ENCODE measurements around the gene RIN3.
A peak's percentile ranks its signal among the peaks of the same experiment; 100 is the strongest.

Gene RIN3, protein sequence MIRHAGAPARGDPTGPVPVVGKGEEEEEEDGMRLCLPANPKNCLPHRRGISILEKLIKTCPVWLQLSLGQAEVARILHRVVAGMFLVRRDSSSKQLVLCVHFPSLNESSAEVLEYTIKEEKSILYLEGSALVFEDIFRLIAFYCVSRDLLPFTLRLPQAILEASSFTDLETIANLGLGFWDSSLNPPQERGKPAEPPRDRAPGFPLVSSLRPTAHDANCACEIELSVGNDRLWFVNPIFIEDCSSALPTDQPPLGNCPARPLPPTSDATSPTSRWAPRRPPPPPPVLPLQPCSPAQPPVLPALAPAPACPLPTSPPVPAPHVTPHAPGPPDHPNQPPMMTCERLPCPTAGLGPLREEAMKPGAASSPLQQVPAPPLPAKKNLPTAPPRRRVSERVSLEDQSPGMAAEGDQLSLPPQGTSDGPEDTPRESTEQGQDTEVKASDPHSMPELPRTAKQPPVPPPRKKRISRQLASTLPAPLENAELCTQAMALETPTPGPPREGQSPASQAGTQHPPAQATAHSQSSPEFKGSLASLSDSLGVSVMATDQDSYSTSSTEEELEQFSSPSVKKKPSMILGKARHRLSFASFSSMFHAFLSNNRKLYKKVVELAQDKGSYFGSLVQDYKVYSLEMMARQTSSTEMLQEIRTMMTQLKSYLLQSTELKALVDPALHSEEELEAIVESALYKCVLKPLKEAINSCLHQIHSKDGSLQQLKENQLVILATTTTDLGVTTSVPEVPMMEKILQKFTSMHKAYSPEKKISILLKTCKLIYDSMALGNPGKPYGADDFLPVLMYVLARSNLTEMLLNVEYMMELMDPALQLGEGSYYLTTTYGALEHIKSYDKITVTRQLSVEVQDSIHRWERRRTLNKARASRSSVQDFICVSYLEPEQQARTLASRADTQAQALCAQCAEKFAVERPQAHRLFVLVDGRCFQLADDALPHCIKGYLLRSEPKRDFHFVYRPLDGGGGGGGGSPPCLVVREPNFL

DNA sequence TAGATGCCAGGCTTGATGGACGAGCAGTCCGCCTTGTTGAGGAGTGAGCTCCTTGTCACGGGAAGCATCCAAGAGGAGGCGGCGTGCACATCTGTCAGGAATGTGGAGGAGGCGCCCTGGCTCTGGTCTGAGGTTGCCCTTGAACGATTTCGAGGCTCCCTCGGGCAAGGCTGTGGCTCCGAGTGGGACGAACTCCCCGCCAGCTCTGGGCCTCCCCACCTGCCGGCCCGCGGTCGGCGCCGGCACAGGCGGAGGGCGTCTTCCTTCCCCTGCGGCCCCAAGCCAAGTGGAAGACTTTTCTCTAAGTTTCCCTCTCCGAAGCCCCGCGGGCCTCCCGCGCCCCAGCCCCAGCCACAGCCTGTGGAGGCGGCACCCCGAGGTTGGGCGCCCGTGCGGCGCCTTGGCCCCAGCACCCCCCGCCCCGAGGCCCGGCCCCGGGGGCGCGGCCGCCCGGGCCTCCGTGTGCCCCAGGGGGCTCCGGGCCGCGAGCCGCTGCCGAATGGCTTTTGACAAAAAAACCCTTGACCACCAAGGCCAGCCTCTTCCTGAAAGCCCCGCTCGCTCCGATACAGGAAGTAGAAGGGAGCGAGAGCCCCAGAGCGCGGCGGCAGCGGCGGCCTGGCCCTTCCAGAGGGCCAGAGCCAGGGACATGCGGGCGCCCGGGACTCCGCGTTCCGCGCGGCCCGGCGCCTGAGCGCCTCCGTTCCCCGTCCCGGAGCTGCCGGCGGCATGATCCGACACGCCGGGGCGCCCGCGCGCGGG, at the start of gene RIN3:
TSS of gene RIN3 (plus strand) at position 578 of the 762 bp plus-strand sequence. CDS start at position 730, 152 bp downstream.
- peak; percentile 14 to 19 for DNase-seq

GRCh38 chr14:92464156-92464555, 49.4 kb upstream of the RIN3 start:
- DNase-seq = no peak

DNA sequence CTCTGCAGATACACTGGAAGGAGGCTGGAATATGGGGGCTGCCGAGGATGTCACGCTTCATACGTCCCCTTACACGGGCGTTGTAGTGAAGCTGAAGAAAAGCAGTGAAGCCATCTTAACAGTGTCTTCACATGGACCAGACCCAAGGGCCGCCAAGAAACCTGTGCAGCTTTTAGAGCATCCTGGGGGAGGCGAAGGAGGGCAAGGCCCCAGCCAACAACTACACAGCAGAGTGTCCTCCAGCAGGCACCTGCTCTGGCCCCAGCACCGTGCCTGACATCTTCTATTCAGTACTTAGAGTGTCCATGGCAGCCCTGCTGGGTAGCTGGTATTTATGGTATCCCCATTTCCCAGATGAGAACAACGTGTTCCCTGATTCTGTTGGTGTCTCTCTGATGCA, 48.9 kb upstream of the RIN3 start:
- no peak for DNase-seq

GRCh38 chr14:92465353-92466055, 48.1 kb upstream of the RIN3 start:
- DNase-seq = no peak

- no peak for DNase-seq
These were observed 47.5 kb upstream of the RIN3 start for GRCh38 chr14:92466059-92466458.

GRCh38 chr14:92469515-92469914, 44.1 kb upstream of the RIN3 start:
- no peak for DNase-seq

GRCh38 chr14:92470215-92470614, 43.4 kb upstream of the RIN3 start:
- no peak for DNase-seq

GRCh38 chr14:92470811-92471210, 42.8 kb upstream of the RIN3 start:
- no peak for DNase-seq

- no peak for DNase-seq
These were observed 41.7 kb upstream of the RIN3 start for GRCh38 chr14:92471919-92472318.

DNA sequence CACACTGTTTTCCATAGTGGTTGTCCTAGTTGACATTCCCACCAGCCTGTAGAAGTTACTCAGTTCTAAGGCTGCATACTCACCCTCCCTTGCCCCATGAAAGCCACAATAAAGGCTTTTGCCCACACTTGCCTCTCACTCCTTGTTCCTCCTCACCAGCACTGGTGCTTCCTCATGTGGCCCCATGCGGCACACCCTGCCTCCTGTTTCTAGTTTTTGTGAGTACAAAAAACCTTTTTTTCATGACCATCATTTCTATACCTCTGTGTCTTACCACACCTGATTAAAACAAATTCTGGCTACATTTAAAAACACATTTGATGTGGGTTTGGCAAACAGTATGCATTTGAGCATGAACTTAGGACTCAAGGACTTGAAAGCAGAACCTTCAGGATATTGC, 40.7 kb upstream of the RIN3 start:
- DNase-seq = no peak

DNA sequence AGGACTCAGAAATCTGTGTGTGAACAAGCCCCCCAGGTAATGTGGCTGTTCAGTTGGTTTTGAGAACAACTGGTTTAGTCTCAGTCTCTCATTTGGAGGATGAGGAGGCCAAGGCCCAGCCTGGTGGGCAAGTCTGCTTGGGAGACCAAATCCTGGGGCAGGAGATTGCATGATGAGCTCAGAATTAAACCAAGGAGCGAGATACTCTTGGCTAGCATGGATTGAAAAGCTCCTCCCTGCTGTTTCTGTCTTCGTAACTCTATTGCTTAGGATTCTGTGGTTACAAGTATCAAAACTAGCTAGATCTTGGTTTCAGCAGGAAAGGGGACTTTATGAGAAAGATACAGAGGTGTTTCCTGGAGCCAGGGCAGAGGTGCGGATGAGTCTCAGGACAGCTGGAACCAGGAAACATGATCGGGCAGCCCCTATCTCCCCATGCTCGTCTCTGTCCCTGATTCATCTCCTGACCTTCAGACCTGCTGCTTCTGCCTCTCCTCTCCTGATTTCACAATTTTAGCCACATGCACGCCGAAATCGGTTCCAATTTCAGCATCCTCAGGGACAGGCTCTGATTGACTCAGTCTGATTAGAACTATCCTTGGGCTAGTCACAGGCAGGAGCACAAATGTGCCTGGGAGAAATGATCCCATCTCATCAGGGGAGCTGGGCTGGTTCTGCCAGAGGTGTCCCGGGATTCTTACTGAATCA, 40.2 kb upstream of the RIN3 start:
- DNase-seq = no peak

DNA sequence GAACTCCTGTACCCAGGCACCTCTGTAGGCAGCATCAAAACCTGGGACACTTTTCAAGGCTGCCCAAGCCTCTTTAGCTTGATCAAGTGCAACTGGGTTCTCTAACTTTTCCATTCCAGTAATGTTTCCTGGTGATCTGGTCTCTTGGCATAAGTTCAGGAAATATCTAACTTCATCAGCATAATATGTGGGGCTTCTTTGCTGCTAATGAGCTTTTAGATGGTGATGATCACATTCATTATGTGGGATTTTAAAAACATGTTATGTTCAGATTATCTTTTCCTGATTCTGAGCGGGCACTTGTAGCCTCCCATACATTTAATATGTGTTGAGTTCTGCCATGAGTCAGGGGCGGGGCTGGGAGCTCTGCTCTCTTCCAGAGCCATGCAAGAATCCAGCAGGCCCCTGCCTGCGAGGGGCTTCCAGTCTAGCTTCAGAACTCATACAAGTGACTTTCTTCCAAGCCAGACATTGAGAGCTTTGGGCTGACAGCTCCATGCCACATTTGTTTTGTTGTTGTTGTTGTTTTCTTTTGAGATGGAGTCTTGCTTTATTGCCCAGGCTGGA, 39.5 kb upstream of the RIN3 start:
- DNase-seq = no peak

DNA sequence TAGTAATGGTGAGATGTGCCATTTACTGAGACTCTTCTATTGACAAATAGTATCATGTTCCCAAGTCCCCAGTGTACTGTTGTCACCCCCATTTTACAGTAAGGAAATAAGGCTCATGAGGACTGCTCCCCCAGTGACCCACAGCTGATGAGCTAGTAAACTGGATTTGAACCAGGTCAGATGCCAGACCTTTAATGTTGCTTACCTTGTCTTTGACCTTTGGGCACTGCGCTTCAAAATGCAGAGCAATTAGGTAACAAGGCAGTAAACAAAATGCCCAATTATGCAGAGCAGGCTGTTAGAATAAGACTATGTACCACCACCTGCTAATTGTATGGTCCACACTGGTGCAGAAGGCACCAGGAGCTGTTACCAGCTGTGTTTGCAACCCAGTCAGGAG, 38.5 kb upstream of the RIN3 start:
- DNase-seq = no peak

- no peak for DNase-seq
These were observed 38.0 kb upstream of the RIN3 start for GRCh38 chr14:92475451-92476187.

- no peak for DNase-seq
These were observed 32.7 kb upstream of the RIN3 start for GRCh38 chr14:92480856-92481255.

DNA sequence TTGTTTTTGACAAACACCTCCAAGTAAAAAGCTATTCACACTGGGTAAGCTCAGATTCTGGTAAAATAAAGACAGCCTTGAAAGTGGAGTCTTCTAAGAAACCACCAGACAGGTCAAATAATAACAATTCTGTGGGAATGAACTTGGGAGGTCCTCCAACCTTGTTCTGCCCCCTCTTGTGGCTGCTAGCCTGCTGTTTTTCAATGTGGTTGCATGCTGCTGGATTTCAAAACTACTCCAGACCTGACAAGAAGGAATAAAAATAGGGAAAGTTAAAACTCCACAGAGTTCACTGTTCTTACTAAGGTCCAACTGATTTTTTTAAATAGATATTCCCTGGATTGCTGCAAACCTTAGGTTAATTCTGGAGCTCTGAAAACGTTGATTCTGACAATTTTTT, 32.2 kb upstream of the RIN3 start:
- no peak for DNase-seq

GRCh38 chr14:92481811-92482555, 31.6 kb upstream of the RIN3 start:
- no peak for DNase-seq

DNA sequence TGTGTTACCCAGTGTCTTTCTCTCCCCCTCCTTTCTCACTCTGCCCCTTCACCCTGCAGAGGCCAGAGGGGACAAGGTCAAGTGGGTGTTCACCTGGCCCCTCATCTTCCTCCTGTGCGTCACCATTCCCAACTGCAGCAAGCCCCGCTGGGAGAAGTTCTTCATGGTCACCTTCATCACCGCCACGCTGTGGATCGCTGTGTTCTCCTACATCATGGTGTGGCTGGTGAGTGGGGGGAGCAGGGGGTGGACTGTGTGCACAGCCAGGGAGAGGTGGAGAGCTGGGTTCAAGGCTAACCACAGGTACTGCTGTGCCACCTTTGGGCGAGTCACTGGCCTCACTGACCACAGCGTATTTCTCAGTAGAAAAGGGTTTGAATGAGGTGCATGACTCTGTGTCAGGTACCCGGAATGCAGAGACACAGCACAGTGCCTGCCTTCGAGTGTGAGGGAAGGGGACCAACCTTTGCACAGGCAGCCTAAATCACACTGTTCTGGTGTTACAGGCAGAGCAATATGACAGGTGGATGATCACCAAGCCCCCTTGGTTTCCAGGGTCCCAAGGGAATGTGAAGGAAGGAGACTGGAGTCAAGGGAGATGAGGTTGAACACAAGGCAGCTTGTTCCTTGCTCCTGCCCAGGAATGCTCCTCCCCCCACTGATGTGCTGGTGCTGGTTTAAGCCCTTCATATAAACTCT, 30.8 kb upstream of the RIN3 start:
- DNase-seq = no peak

GRCh38 chr14:92484132-92484823, 29.3 kb upstream of the RIN3 start:
- DNase-seq = no peak

Data from activated CD4-positive, alpha-beta T cell treated with anti-CD3 and anti-CD28 coated beads, Interleukin-2, amount 50 U/mL, for 4 hours (primary cell).